ENCODE results near the gene GATAD2A.

DNA sequence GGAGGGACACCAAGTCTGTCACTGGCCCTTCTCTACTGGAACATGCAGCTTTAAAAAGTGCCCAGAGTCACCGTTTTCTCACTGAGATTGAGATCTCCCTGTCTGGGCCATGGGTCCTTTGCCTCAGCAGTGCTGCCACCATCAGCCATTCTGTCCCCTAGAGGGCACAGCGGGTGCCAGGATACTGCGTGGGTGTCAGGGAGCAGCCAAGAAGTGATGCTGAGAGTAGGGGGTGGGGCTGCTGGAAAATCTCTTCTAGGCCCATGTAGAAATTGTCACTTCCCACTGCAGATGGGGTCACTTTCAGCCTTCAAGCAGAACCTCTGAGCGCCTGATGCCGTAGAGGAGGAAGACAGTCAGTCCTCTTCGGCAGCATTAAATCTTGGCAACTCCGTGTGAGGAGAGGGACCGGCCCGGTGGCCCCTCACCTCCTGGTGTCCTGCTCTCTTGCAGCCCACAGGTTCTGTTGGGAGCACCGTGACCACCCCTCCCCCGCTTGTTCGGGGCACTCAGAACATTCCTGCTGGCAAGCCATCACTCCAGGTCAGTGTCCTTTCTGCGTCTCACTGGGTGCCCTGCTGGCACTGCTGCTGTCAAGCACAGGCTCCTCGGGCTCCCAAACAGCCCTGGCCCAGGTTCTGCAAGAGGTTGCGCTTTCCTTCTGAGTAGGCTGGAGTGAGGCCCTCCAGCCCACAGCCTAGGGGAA is 88.5 kb downstream of the GATAD2A start:
- no peak for TF ChIP-seq CTCF (optimal IDR thresholded peaks at IDR 0.05 in 1 of 3, IDR thresholded peaks at IDR 0.05 in 1 of 3, conservative IDR thresholded peaks at IDR 0.05 in 1 of 3; ENCODE audit: extremely low read depth in 1 of 3, insufficient read depth in 2 of 3, low read length in 3 of 3)
- no peak for TF ChIP-seq EZH2 (IDR thresholded peaks at IDR 0.05; ENCODE audit: low read length)
